SK-N-SH (cell line): ENCODE data around the gene ATP5F1D. TPM values are rescaled to one million over a fixed set of nuclear protein-coding genes. Genes with fewer than 3 reads are reported as not detected.

Source experiments
- CTCF ChIA-PET: fragments of 300-600, 350-600 bp; formaldehyde crosslinking; extraction: SDS; loops from one replicate; lab custom pipeline; 2021; lab: Yijun Ruan, JAX
- POLR2A ChIA-PET: fragments of 350-600 bp; sonication (Branson Sonifier 250); formaldehyde crosslinking; extraction: SDS; loops from one replicate; lab custom pipeline; 2020; ENCODE audit warnings: antibody characterized with exemption, inconsistent platforms; lab: Yijun Ruan, JAX
- DNase-seq: peaks from one replicate; pipeline ENCODE4 v3.0.0; 2012
- H2AFZ ChIP-seq: fragments of 200-600 bp; sonication (generic); 2 replicates; pipeline ENCODE4 v1.8.1; 2016; ENCODE audit warnings: antibody characterized with exemption, mild to moderate bottlenecking, low read depth
- H3F3A ChIP-seq: fragments of 200-600 bp; sonication (generic); replicated peaks from 2 replicates; pipeline ENCODE3; 2016; ENCODE audit warnings: antibody characterized with exemption, mild to moderate bottlenecking; ENCODE audit not compliant: insufficient read depth
- H3K27ac ChIP-seq, 2 experiments: fragments of 200-500 bp in 1 of 2; fragments of 200-600 bp in 1 of 2; sonication (Bioruptor generic) in 1 of 2; sonication (generic), shearing (Covaris generic) in 1 of 2; 2 replicates each; pipeline versions ENCODE4 v1.5.1 to v1.6.1; 2014 to 2016; ENCODE audit warnings: low read depth in 2 of 2, inconsistent platforms in 1 of 2, low read length in 1 of 2, mild to moderate bottlenecking in 1 of 2, mixed read lengths in 1 of 2
- H3K27me3 ChIP-seq: fragments of 200-600 bp; sonication (generic), shearing (Covaris generic); 2 replicates; pipeline ENCODE4 v1.6.1; 2016; ENCODE audit warnings: mixed run types; ENCODE audit not compliant: insufficient read depth
- H3K36me3 ChIP-seq, 2 experiments: fragments of 200-500 bp in 1 of 2; fragments of 200-600 bp in 1 of 2; sonication (Bioruptor generic) in 1 of 2; sonication (generic) in 1 of 2; replicated peaks in 1 of 2; 2 replicates each; pipeline versions ENCODE3 to v1.5.1; 2014 to 2016; ENCODE audit warnings: low read length in 1 of 2, mild to moderate bottlenecking in 1 of 2; ENCODE audit not compliant: insufficient read depth in 2 of 2, control insufficient read depth in 1 of 2
- H3K4me1 ChIP-seq, 2 experiments: fragments of 200-500 bp in 1 of 2; fragments of 200-600 bp in 1 of 2; sonication (Bioruptor generic) in 1 of 2; sonication (generic), shearing (Covaris generic) in 1 of 2; 2 replicates each; pipeline versions ENCODE4 v1.5.1 to v1.6.1; 2014 to 2016; ENCODE audit warnings: low read depth in 1 of 2, low read length in 1 of 2, mixed run types in 1 of 2; ENCODE audit not compliant: insufficient read depth in 2 of 2, control insufficient read depth in 1 of 2
- H3K4me2 ChIP-seq: fragments of 200-600 bp; sonication (generic), shearing (Covaris generic); 2 replicates; pipeline ENCODE4 v1.6.1; 2017; ENCODE audit warnings: mixed run types
- H3K4me3 ChIP-seq, 2 experiments: fragments of 200-500 bp in 1 of 2; fragments of 200-600 bp in 1 of 2; sonication (Bioruptor generic) in 1 of 2; sonication (generic), shearing (Covaris generic) in 1 of 2; 2 replicates each; pipeline versions ENCODE4 v1.5.1 to v1.8.1; 2014 to 2016; ENCODE audit warnings: low read depth in 2 of 2, inconsistent platforms in 1 of 2, low read length in 1 of 2, mild to moderate bottlenecking in 1 of 2, mixed read lengths in 1 of 2, moderate library complexity in 1 of 2
- H3K79me2 ChIP-seq: fragments of 200-600 bp; sonication (generic); 2 replicates; pipeline ENCODE4 v1.8.1; 2017; ENCODE audit warnings: mild to moderate bottlenecking; ENCODE audit not compliant: insufficient read depth
- H3K9ac ChIP-seq: fragments of 200-600 bp; sonication (generic); 2 replicates; pipeline ENCODE4 v1.6.1; 2017; ENCODE audit warnings: mixed run types
- H3K9me2 ChIP-seq: fragments of 200-600 bp; sonication (generic); 2 replicates; pipeline ENCODE4 v1.6.1; 2017; ENCODE audit warnings: mixed run types
- H3K9me3 ChIP-seq: fragments of 200-600 bp; sonication (generic); 2 replicates; pipeline ENCODE4 v1.6.1; 2017; ENCODE audit warnings: mixed run types, mild to moderate bottlenecking, moderate library complexity
- H4K20me1 ChIP-seq: fragments of 200-600 bp; sonication (generic); 2 replicates; pipeline ENCODE4 v1.6.1; 2017; ENCODE audit warnings: mild to moderate bottlenecking, mixed run types; ENCODE audit not compliant: insufficient read depth
- CHD2 ChIP-seq: fragments of 150-350 bp; IDR thresholded peaks from 2 replicates; pipeline ENCODE4 v1.6.1; 2018; ENCODE audit warnings: low read length; ENCODE audit not compliant: partially characterized antibody
- CTCF ChIP-seq: fragments of 200-600 bp; sonication (generic); IDR thresholded peaks from 2 replicates; pipeline ENCODE4 v1.6.1; 2017; ENCODE audit warnings: antibody characterized with exemption, mild to moderate bottlenecking, moderate library complexity
- ELF1 ChIP-seq: IDR thresholded peaks from 2 replicates; pipeline ENCODE4 v1.4.0; 2012
- EZH2phosphoT487 ChIP-seq: fragments of 200-600 bp; sonication (generic); IDR thresholded peaks from 2 replicates; pipeline ENCODE4 v1.6.1; 2017; ENCODE audit warnings: low read depth, mixed run types, mild to moderate bottlenecking, antibody characterized with exemption, moderate library complexity, borderline replicate concordance
- FOSL2 ChIP-seq: IDR thresholded peaks from 2 replicates; pipeline ENCODE4 v1.4.0; 2012; ENCODE audit warnings: low read depth, mild to moderate bottlenecking, moderate library complexity, borderline replicate concordance
- FOXM1 ChIP-seq: IDR thresholded peaks from 2 replicates; pipeline ENCODE4 v1.4.0; 2012; ENCODE audit warnings: low read depth, mild to moderate bottlenecking
- GABPA ChIP-seq: IDR thresholded peaks from 2 replicates; pipeline ENCODE4 v1.4.0; 2012; ENCODE audit warnings: low read depth, mild to moderate bottlenecking
- IRF3 ChIP-seq: fragments of 150-350 bp; IDR thresholded peaks from 2 replicates; pipeline ENCODE4 v1.6.1; 2016; ENCODE audit warnings: mild to moderate bottlenecking, low read depth, low read length
- JUND ChIP-seq: IDR thresholded peaks from 2 replicates; pipeline ENCODE4 v1.4.0; 2012
- MEF2A ChIP-seq: IDR thresholded peaks from 2 replicates; pipeline ENCODE4 v1.4.0; 2012; ENCODE audit warnings: low read depth, borderline replicate concordance
- RAD21 ChIP-seq: IDR thresholded peaks from 2 replicates; pipeline ENCODE4 v1.6.1; 2012; ENCODE audit warnings: mild to moderate bottlenecking, low read length
- RCOR1 ChIP-seq: fragments of 150-350 bp; IDR thresholded peaks from 2 replicates; pipeline ENCODE4 v1.6.1; 2017; ENCODE audit warnings: antibody characterized with exemption, low read length
- REST ChIP-seq: IDR thresholded peaks from 2 replicates; pipeline ENCODE4 v1.6.1; 2012; ENCODE audit warnings: mild to moderate bottlenecking, low read depth, low read length, moderate library complexity
- RFX5 ChIP-seq: IDR thresholded peaks from 2 replicates; pipeline ENCODE4 v1.6.1; 2012; ENCODE audit warnings: mild to moderate bottlenecking, improper control_type of control experiment, low read length
- RXRA ChIP-seq: IDR thresholded peaks from 2 replicates; pipeline ENCODE4 v1.4.0; 2012; ENCODE audit warnings: low read depth, mild to moderate bottlenecking, borderline replicate concordance
- SIN3A ChIP-seq: IDR thresholded peaks from 2 replicates; pipeline ENCODE4 v1.6.1; 2012; ENCODE audit warnings: low read depth, mild to moderate bottlenecking, low read length, moderate library complexity, borderline replicate concordance
- SMC3 ChIP-seq: IDR thresholded peaks from 2 replicates; pipeline ENCODE4 v1.6.1; 2012; ENCODE audit warnings: low read depth, low read length, improper control_type of control experiment
- TEAD4 ChIP-seq: IDR thresholded peaks from 2 replicates; pipeline ENCODE4 v1.4.0; 2012; ENCODE audit warnings: mild to moderate bottlenecking, borderline replicate concordance; ENCODE audit not compliant: insufficient read depth
- USF2 ChIP-seq: fragments of 150-350 bp; IDR thresholded peaks from 2 replicates; pipeline ENCODE4 v1.6.1; 2017; ENCODE audit warnings: antibody characterized with exemption, low read length, low read depth, borderline replicate concordance
- ZBTB33 ChIP-seq: IDR thresholded peaks from 2 replicates; pipeline ENCODE4 v1.4.0; 2012; ENCODE audit warnings: low read depth, borderline replicate concordance
- WGBS: methylation state at CpG from one replicate; pipeline ENCODE4 v1.1.6; 2017; ENCODE audit warnings: low lambda C conversion rate; 5-methylcytosine and 5-hydroxymethylcytosine counted together
- polyA plus RNA-seq, 3 experiments: library from polyadenylated mRNA; depleted of rRNA; stranded (reverse); fragments of >200 nt; gene quantifications; 2 replicates each; pipeline ENCODE4 v1.2.3, GENCODE V29; 2012

The ATP5F1D gene
- polyA plus RNA-seq, 1 of the 3 experiments (the other 2 are of a cell fraction) = 226 TPM

GRCh38 chr19:1278713-1279660 is 37.4 kb downstream of the ATP5F1D start (continued):
- TF ChIP-seq REST = no peak
- TF ChIP-seq TEAD4 = no peak
- TF ChIP-seq FOSL2 = no peak
- no peak for TF ChIP-seq SIN3A
- TF ChIP-seq USF2 = no peak

GRCh38 chr19:1279782-1280341 is 38.3 kb downstream of the ATP5F1D start:
- peaks cover 24% of the 10 kb centered on the region for H3F3A ChIP-seq
- peak; percentile 89 for TF ChIP-seq SMC3
- no peak for TF ChIP-seq FOXM1
- no peak for TF ChIP-seq GABPA
- TF ChIP-seq MEF2A = no peak
- no peak for TF ChIP-seq JUND
- TF ChIP-seq CTCF = peak; percentile 91
- no peak for TF ChIP-seq RFX5
- TF ChIP-seq RCOR1 = 0 out of 2 replicates have a peak, but pooled peaks have one; percentile 30
- no peak for TF ChIP-seq EZH2phosphoT487
- TF ChIP-seq RAD21 = peak; percentile 95
- TF ChIP-seq IRF3 = no peak
- TF ChIP-seq CHD2 = no peak
- no peak for TF ChIP-seq ELF1
- TF ChIP-seq ZBTB33 = no peak
- no peak for TF ChIP-seq RXRA

More at GRCh38 chr19:1279782-1280341, 38.3 kb downstream of the ATP5F1D start:
- peak; percentile 91 for DNase-seq
- Histone ChIP-seq H3K27ac (no peak overlapping the region; a peak in 1 of 4 replicates), H3K4me1 (peaks cover 4 to 11% of the 10 kb centered on the region in 2 experiments; a peak in 1 of 4 replicates), H2AFZ (no peak overlapping the region), H3K4me2 (no peak overlapping the region), H3K9me3 (no peaks in the 10 kb centered on the region), H3K9ac (no peak overlapping the region), H3K36me3 (peaks cover 7 to 19% of the 10 kb centered on the region in 2 experiments), H3K27me3 (no peaks in the 10 kb centered on the region), H3K79me2 (peaks cover 18% of the 10 kb centered on the region), H3K9me2 (no peaks in the 10 kb centered on the region), H3K4me3 (no peak overlapping the region), H4K20me1 (peaks cover 6% of the 10 kb centered on the region)
- POLR2A ChIA-PET = interaction anchor here (0.7 to 1.2 kb wide), 3 partner anchors 10 to 103 kb away, joined by 3 to 7 read pairs (median 4); no protein-coding TSS in a partner anchor
- CTCF ChIA-PET = interaction anchor here (0.6 to 3.5 kb wide), 37 partner anchors 8 to 249 kb away, joined by 3 to 26 read pairs (median 4); partner anchors contain the start of genes ATP5F1D, CIRBP, NDUFS7 and REEP6
- WGBS = 34% methylated on average over 9 of the region's 10 CpGs
